ENCODE measurements around the gene LDLRAD3.
"Not testable (repeated sequence)": the region's sequence is repeated elsewhere in the genome, so short reads cannot be mapped to it uniquely, and the experiment has no call there.

The LDLRAD3 gene

GRCh38 chr11:36044636-36045035, 100.8 kb downstream of the LDLRAD3 start:
- no peak for DNase-seq (ENCODE audit: low read depth in 2 of 3, low spot score in 1 of 3)

- not testable (repeated sequence) for DNase-seq (ENCODE audit: low read depth in 2 of 3, low spot score in 1 of 3)
These were observed 102.1 kb downstream of the LDLRAD3 start for GRCh38 chr11:36045945-36046344.

GRCh38 chr11:36046932-36047331, 103.1 kb downstream of the LDLRAD3 start:
- DNase-seq (ENCODE audit: low read depth in 2 of 3, low spot score in 1 of 3) = no peak

GRCh38 chr11:36047344-36047743, 103.5 kb downstream of the LDLRAD3 start:
- no peak for DNase-seq (ENCODE audit: low read depth in 2 of 3, low spot score in 1 of 3)

- no peak for DNase-seq (ENCODE audit: low read depth in 2 of 3, low spot score in 1 of 3)
These were observed 104.8 kb downstream of the LDLRAD3 start for GRCh38 chr11:36048496-36049247.

- no peak for DNase-seq (ENCODE audit: low read depth in 2 of 3, low spot score in 1 of 3)
These were observed 107.6 kb downstream of the LDLRAD3 start for GRCh38 chr11:36051235-36052144.

GRCh38 chr11:36053281-36053680, 109.4 kb downstream of the LDLRAD3 start:
- no peak for DNase-seq (ENCODE audit: low read depth in 2 of 3, low spot score in 1 of 3)

GRCh38 chr11:36053862-36054261, 110.0 kb downstream of the LDLRAD3 start:
- no peak for DNase-seq (ENCODE audit: low read depth in 2 of 3, low spot score in 1 of 3)

- no peak for DNase-seq (ENCODE audit: low read depth in 2 of 3, low spot score in 1 of 3)
These were observed 110.8 kb downstream of the LDLRAD3 start for GRCh38 chr11:36054628-36055027.

GRCh38 chr11:36056160-36056751, 112.4 kb downstream of the LDLRAD3 start:
- DNase-seq (ENCODE audit: low read depth in 2 of 3, low spot score in 1 of 3) = no peak

- DNase-seq (ENCODE audit: low read depth in 2 of 3, low spot score in 1 of 3) = no peak
These were observed 113.6 kb downstream of the LDLRAD3 start for GRCh38 chr11:36057379-36058042.

GRCh38 chr11:36059660-36060059, 115.8 kb downstream of the LDLRAD3 start:
- no peak for DNase-seq (ENCODE audit: low read depth in 2 of 3, low spot score in 1 of 3)

GRCh38 chr11:36060926-36061325, 117.1 kb downstream of the LDLRAD3 start:
- DNase-seq (ENCODE audit: low read depth in 2 of 3, low spot score in 1 of 3) = no peak

- no peak for DNase-seq (ENCODE audit: low read depth in 2 of 3, low spot score in 1 of 3)
These were observed 117.6 kb downstream of the LDLRAD3 start for GRCh38 chr11:36061471-36061870.

GRCh38 chr11:36062796-36063365, 119.0 kb downstream of the LDLRAD3 start:
- DNase-seq (ENCODE audit: low read depth in 2 of 3, low spot score in 1 of 3) = no peak

- DNase-seq (ENCODE audit: low read depth in 2 of 3, low spot score in 1 of 3) = no peak
These were observed 121.6 kb downstream of the LDLRAD3 start for GRCh38 chr11:36065436-36065835.

- DNase-seq (ENCODE audit: low read depth in 2 of 3, low spot score in 1 of 3) = no peak
These were observed 123.0 kb downstream of the LDLRAD3 start for GRCh38 chr11:36066891-36067290.

GRCh38 chr11:36069576-36070212, 125.8 kb downstream of the LDLRAD3 start:
- no peak for DNase-seq (ENCODE audit: low read depth in 2 of 3, low spot score in 1 of 3)

- no peak for DNase-seq (ENCODE audit: low read depth in 2 of 3, low spot score in 1 of 3)
These were observed 126.5 kb downstream of the LDLRAD3 start for GRCh38 chr11:36070213-36070953.

GRCh38 chr11:36070954-36071330, 127.1 kb downstream of the LDLRAD3 start:
- DNase-seq (ENCODE audit: low read depth in 2 of 3, low spot score in 1 of 3) = no peak

Data from stimulated activated CD4-positive, alpha-beta T cell treated with anti-CD3 and anti-CD28 coated beads, Interleukin-12 subunit alpha, Interleukin-12 subunit beta, amount 100 ng/mL, for 48 hours (primary cell).